Astrocyte of the cerebellum (primary cell): ENCODE data around the gene OBP2A.

Experiments
- DNase-seq: peaks from one replicate; pipeline ENCODE4 v3.0.0-alpha.2; 2011; ENCODE audit warnings: low read depth
- H3K4me3 ChIP-seq: 2 replicates; pipeline ENCODE4 v1.5.1; 2011; ENCODE audit warnings: mild to moderate bottlenecking, low read depth, low read length, moderate library complexity
- CTCF ChIP-seq: IDR thresholded peaks from 2 replicates; pipeline ENCODE4 v1.5.1; 2012; ENCODE audit warnings: low read length, low read depth, moderate library complexity, mild to moderate bottlenecking; ENCODE audit errors: missing control alignments
- in situ Hi-C: cut with HindIII; loops from 2 replicates; pipeline ENCODE4 v1.10.0; 2017; ENCODE audit warnings: low sequenced_read_pairs

The OBP2A gene

GRCh38 chr9:135502168-135502872 is 43.6 kb upstream of the OBP2A start:
- TF ChIP-seq CTCF = no peak
- in situ Hi-C loops = loop anchor here (10.0 kb wide), 1 partner anchor 212 kb away; no protein-coding TSS in a partner anchor
- H3K4me3 ChIP-seq = no peak overlapping the region

GRCh38 chr9:135502873-135503321 is 43.0 kb upstream of the OBP2A start:
- no peak overlapping the region for H3K4me3 ChIP-seq

More at GRCh38 chr9:135502168-135502872, 43.6 kb upstream of the OBP2A start:
- no peak for DNase-seq

GRCh38 chr9:135503371-135504261 is 42.3 kb upstream of the OBP2A start:
- no peak for TF ChIP-seq CTCF
- DNase-seq = no peak
- H3K4me3 ChIP-seq = no peak overlapping the region
- in situ Hi-C loops = loop anchor here (10.0 kb wide), 1 partner anchor 211 kb away; no protein-coding TSS in a partner anchor

More at GRCh38 chr9:135502873-135503321, 43.0 kb upstream of the OBP2A start:
- no peak for TF ChIP-seq CTCF
- in situ Hi-C loops = loop anchor here (10.0 kb wide), 1 partner anchor 212 kb away; no protein-coding TSS in a partner anchor
- DNase-seq = no peak

GRCh38 chr9:135504262-135505243 is 41.4 kb upstream of the OBP2A start:
- TF ChIP-seq CTCF = peak; percentile 73
- in situ Hi-C loops = loop anchor here (10.0 kb wide), 1 partner anchor 210 kb away; no protein-coding TSS in a partner anchor
- H3K4me3 ChIP-seq = no peak overlapping the region
- DNase-seq = no peak

- in situ Hi-C loops = loop anchor here (10.0 kb wide), 1 partner anchor 209 kb away; no protein-coding TSS in a partner anchor
- DNase-seq = no peak
- H3K4me3 ChIP-seq = no peak overlapping the region
- no peak for TF ChIP-seq CTCF
Measured at GRCh38 chr9:135505406-135506187, 40.3 kb upstream of the OBP2A start.
